Upper lobe of right lung (tissue), 1 donor: ENCODE results near the gene TMEM123. TPM values are rescaled to one million over a fixed set of nuclear protein-coding genes. Genes with fewer than 3 reads are reported as not detected.
A peak's percentile ranks its signal among the peaks of the same experiment; 100 is the strongest.

Source experiments
- ATAC-seq: fragments of 200-7000 bp; cut with Tn5 transposase; one replicate; pipeline ENCODE4 v1.9.1; 2020; ENCODE audit warnings: mild to moderate bottlenecking, moderate library complexity
- DNase-seq: peaks from one replicate; pipeline ENCODE4 v3.0.0-alpha.2; 2020
- H3K27ac ChIP-seq: fragments of 200-600 bp; one replicate; pipeline ENCODE4 v1.8.0; 2022
- H3K27me3 ChIP-seq: fragments of 200-600 bp; one replicate; pipeline ENCODE4 v1.8.0; 2022; ENCODE audit warnings: mild to moderate bottlenecking
- H3K36me3 ChIP-seq: fragments of 200-600 bp; one replicate; pipeline ENCODE4 v1.8.0; 2022
- H3K4me1 ChIP-seq: fragments of 200-600 bp; one replicate; pipeline ENCODE4 v1.8.0; 2022
- H3K4me3 ChIP-seq: fragments of 200-600 bp; one replicate; pipeline ENCODE4 v1.8.0; 2022; ENCODE audit warnings: mild to moderate bottlenecking
- H3K9me3 ChIP-seq: fragments of 200-600 bp; one replicate; pipeline ENCODE4 v1.8.0; 2022
- intact Hi-C: fragments of 100-400 bp; cut with DNase I; formaldehyde crosslinking; loops from one replicate; pipeline ENCODE4 v1.11.0; 2022
- total RNA-seq: library from RNA; stranded (reverse); fragmentation: NEBNext Ultra II Directional; extraction: Animal tissue kit (Norgen Biotek cat#: 25700); gene quantifications from one replicate; pipeline ENCODE4 v1.2.1, GENCODE V29; 2021
- TF ChIP-seq, protein P1 (sequence below): fragments of 200-600 bp; IDR thresholded peaks from one replicate; pipeline ENCODE4 v1.8.0; 2022; ENCODE audit warnings: antibody characterized with exemption
- donor health status: DM: no; HTN: yes; CAD: no; lungs with severe emphysema.

The TMEM123 gene
- total RNA-seq, 1 donor from 2014 or later = 203 TPM

DNA sequence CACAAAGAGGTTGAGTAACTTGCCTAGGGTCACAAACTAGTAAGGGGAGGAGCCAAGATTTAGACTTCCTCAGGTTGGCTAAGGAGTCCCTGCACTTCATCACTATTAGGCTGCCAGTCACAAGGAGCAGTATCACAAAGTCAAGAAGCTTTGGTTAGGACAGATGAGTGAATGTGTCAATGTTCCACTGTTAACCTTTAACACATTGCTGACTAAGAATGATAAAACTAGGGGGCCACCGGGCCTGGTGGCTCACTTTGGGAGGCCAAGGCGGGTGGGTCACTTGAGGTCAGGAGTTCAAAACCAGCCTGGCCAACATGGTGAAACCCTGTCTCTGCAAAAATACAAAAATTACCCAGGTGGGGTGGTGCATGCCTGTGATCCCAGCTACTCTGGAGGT is 32.0 kb downstream of the TMEM123 start:
- no peak for DNase-seq
- TF ChIP-seq, protein P1, sequence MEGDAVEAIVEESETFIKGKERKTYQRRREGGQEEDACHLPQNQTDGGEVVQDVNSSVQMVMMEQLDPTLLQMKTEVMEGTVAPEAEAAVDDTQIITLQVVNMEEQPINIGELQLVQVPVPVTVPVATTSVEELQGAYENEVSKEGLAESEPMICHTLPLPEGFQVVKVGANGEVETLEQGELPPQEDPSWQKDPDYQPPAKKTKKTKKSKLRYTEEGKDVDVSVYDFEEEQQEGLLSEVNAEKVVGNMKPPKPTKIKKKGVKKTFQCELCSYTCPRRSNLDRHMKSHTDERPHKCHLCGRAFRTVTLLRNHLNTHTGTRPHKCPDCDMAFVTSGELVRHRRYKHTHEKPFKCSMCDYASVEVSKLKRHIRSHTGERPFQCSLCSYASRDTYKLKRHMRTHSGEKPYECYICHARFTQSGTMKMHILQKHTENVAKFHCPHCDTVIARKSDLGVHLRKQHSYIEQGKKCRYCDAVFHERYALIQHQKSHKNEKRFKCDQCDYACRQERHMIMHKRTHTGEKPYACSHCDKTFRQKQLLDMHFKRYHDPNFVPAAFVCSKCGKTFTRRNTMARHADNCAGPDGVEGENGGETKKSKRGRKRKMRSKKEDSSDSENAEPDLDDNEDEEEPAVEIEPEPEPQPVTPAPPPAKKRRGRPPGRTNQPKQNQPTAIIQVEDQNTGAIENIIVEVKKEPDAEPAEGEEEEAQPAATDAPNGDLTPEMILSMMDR = no peak

GRCh38 chr11:102419181-102419580 is 33.4 kb downstream of the TMEM123 start:
- TF ChIP-seq, protein P1 = no peak
- intact Hi-C loops = no loop called here
- DNase-seq (no peak), ATAC-seq (no peak)
- H3K36me3 ChIP-seq = no peaks in the 10 kb centered on the region
- H3K27ac ChIP-seq = no peak overlapping the region
- H3K4me3 ChIP-seq = no peak overlapping the region
- no peaks in the 10 kb centered on the region for H3K4me1 ChIP-seq
- H3K27me3 ChIP-seq = no peaks in the 10 kb centered on the region
- no peaks in the 10 kb centered on the region for H3K9me3 ChIP-seq

More for the DNA sequence above, 32.0 kb downstream of the TMEM123 start:
- no peaks in the 10 kb centered on the region for H3K9me3 ChIP-seq
- no peak for ATAC-seq
- no peaks in the 10 kb centered on the region for H3K4me1 ChIP-seq
- no peak overlapping the region for H3K4me3 ChIP-seq
- no peaks in the 10 kb centered on the region for H3K27me3 ChIP-seq
- H3K36me3 ChIP-seq = no peaks in the 10 kb centered on the region
- no peak overlapping the region for H3K27ac ChIP-seq
- intact Hi-C loops = no loop called here

- TF ChIP-seq, protein P1 = no peak
- ATAC-seq (no peak), DNase-seq (no peak)
- H3K36me3 ChIP-seq = no peaks in the 10 kb centered on the region
- H3K4me1 ChIP-seq = no peaks in the 10 kb centered on the region
- H3K27ac ChIP-seq = no peak overlapping the region
- H3K9me3 ChIP-seq = no peaks in the 10 kb centered on the region
- H3K4me3 ChIP-seq = no peak overlapping the region
- no peaks in the 10 kb centered on the region for H3K27me3 ChIP-seq
- intact Hi-C loops = no loop called here
Observed at GRCh38 chr11:102416976-102417375, 35.6 kb downstream of the TMEM123 start.

DNA sequence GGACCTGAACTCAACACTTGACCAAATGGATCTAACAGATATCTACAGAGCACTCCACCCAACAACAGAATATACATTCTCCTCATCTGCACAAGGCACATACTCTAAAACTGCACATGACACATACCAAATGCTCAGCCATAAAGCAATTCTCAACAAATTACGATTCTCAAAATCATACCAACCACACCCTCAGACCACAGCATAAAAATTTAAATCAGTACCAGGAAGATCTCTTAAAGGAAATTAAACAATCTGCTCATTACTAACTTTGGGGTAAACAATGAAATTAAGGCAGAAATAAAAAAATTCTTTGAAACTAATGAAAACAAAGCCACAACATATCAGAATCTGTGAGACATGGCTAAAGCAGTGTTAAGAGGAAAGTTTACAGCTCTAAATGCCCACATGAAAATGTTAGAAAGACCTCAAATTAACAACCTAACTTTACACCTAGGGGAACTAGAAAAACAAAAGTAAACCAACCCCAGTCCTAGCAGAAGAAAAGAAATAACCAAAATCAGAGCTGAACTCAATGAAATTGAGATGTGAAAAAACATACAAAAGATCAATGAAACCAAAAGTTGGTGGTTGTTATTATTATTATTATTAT is 37.2 kb downstream of the TMEM123 start:
- H3K4me1 ChIP-seq = no peaks in the 10 kb centered on the region
- ATAC-seq (no peak), DNase-seq (no peak)
- no peaks in the 10 kb centered on the region for H3K27me3 ChIP-seq
- H3K4me3 ChIP-seq = no peak overlapping the region
- no peaks in the 10 kb centered on the region for H3K36me3 ChIP-seq
- no peaks in the 10 kb centered on the region for H3K9me3 ChIP-seq
- intact Hi-C loops = no loop called here
- TF ChIP-seq, protein P1 = no peak
- H3K27ac ChIP-seq = no peak overlapping the region

DNA sequence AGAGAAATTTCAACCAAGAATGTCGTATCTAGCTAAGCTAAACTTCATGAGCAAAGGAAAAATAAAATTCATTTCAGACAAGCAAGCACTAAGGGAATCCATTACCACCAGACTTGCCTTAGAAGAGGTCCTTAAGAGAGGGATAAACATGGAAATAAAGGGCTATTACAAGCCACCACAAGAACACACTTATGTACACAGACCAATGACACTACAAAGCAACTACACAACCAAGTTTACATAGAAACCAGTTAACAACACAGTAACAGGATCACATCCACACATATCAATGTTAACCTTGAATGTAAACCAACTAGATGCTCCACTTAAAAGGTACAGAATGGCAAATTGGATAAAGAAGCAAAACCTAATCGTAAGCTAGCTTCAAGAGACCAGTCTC is 38.0 kb downstream of the TMEM123 start:
- no peaks in the 10 kb centered on the region for H3K36me3 ChIP-seq
- no peaks in the 10 kb centered on the region for H3K27me3 ChIP-seq
- no peaks in the 10 kb centered on the region for H3K4me1 ChIP-seq
- H3K27ac ChIP-seq = no peak overlapping the region
- DNase-seq (no peak), ATAC-seq (peak; percentile 33)
- TF ChIP-seq, protein P1 = no peak
- H3K4me3 ChIP-seq = no peak overlapping the region
- no peaks in the 10 kb centered on the region for H3K9me3 ChIP-seq
- intact Hi-C loops = no loop called here

- TF ChIP-seq, protein P1 = no peak
- H3K4me1 ChIP-seq = no peaks in the 10 kb centered on the region
- no peaks in the 10 kb centered on the region for H3K9me3 ChIP-seq
- peaks cover 3% of the 10 kb centered on the region for H3K36me3 ChIP-seq
- ATAC-seq (no peak), DNase-seq (no peak)
- intact Hi-C loops = no loop called here
- H3K4me3 ChIP-seq = no peak overlapping the region
- no peaks in the 10 kb centered on the region for H3K27me3 ChIP-seq
- no peak overlapping the region for H3K27ac ChIP-seq
Observed at GRCh38 chr11:102413497-102413896, 39.1 kb downstream of the TMEM123 start.
